Thoracic aorta (tissue), 2 donors: ENCODE data around the gene ZFPM1. TPM values are rescaled to one million over a fixed set of nuclear protein-coding genes. Genes with fewer than 3 reads are reported as not detected.

Experiments used
- ATAC-seq: fragments of 150-250 bp; one replicate; pipeline ENCODE4 v1.8.0; 2017; ENCODE audit warnings: low read depth; ENCODE audit not compliant: insufficient number of reproducible peaks, low FRiP score
- DNase-seq: peaks from one replicate; pipeline ENCODE4 v3.0.0-alpha.2; 2020; ENCODE audit warnings: low spot score
- H3K27ac ChIP-seq, 2 donors: fragments of 200-600 bp; sonication (generic); 1 replicate in 1 of 2; 2 replicates in 1 of 2; pipeline ENCODE4 v1.5.1; 2016; ENCODE audit warnings: mild to moderate bottlenecking in 2 of 2, moderate library complexity in 2 of 2
- H3K27me3 ChIP-seq: fragments of 200-600 bp; sonication (generic); replicated peaks from 2 replicates; pipeline ENCODE4 v1.6.0; 2016; ENCODE audit warnings: mild to moderate bottlenecking; ENCODE audit not compliant: insufficient read depth
- H3K36me3 ChIP-seq: fragments of 200-600 bp; sonication (generic); one replicate; pipeline ENCODE4 v1.5.1; 2016
- H3K4me1 ChIP-seq, 2 donors: fragments of 200-600 bp; sonication (generic); 1 replicate in 1 of 2; 2 replicates in 1 of 2; pipeline versions ENCODE4 v1.5.1 to v1.6.0; 2016; ENCODE audit warnings: low read depth in 2 of 2, mild to moderate bottlenecking in 1 of 2; ENCODE audit not compliant: control insufficient read depth in 1 of 2
- H3K4me3 ChIP-seq: fragments of 200-600 bp; sonication (generic); 2 replicates; pipeline ENCODE4 v1.5.1; 2016; ENCODE audit warnings: mild to moderate bottlenecking
- H3K9me3 ChIP-seq: fragments of 200-600 bp; sonication (generic); 2 replicates; pipeline ENCODE4 v1.5.1; 2016
- CTCF ChIP-seq: fragments of 200-600 bp; sonication (generic); IDR thresholded peaks from one replicate; pipeline ENCODE4 v1.5.1; 2019; ENCODE audit warnings: antibody characterized with exemption
- total RNA-seq, 2 donors: library from RNA; depleted of rRNA; stranded (reverse); fragments of >200 nt; gene quantifications; one replicate each; pipeline versions ENCODE4 v1.1.0 to v1.2.3, GENCODE V29; 2016

The ZFPM1 gene
- total RNA-seq, 2 donors from 2014 or later = 1.8 to 2.5 TPM

DNA sequence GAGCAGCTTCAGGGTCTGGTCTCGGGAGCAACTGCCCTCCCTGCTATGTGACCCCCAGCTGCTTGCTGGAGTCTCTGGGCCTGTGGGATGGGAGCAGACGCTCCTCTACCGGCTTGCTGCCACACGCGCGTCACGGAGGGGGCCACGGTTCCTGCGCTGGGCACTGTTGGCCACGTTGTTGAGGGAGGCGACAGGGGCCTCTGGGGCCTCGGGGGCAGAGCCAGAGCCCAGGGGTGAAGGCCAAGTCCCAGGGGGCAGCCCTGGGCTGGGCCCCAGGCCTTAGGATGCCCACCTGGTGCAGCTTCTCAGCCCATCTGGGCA lies 56.6 kb downstream of the ZFPM1 start:
- Histone ChIP-seq H3K36me3 (no peaks in the 10 kb centered on the region), H3K9me3 (no peaks in the 10 kb centered on the region), H3K27ac (no peak overlapping the region), H3K27me3 (no peaks in the 10 kb centered on the region), H3K4me1 (no peaks in the 10 kb centered on the region), H3K4me3 (no peak overlapping the region)
- no peak for TF ChIP-seq CTCF
- ATAC-seq = no peak
- no peak for DNase-seq

- ATAC-seq = no peak
- H3K4me3 ChIP-seq = no peak overlapping the region
Observed at GRCh38 chr16:88510091-88510994, 57.3 kb downstream of the ZFPM1 start.

GRCh38 chr16:88511060-88511459 lies 58.0 kb downstream of the ZFPM1 start:
- Histone ChIP-seq H3K4me3 (no peak overlapping the region), H3K4me1 (no peaks in the 10 kb centered on the region), H3K27ac (no peak overlapping the region), H3K9me3 (no peaks in the 10 kb centered on the region), H3K36me3 (no peaks in the 10 kb centered on the region), H3K27me3 (no peaks in the 10 kb centered on the region)
- TF ChIP-seq CTCF = no peak
- no peak for DNase-seq
- no peak for ATAC-seq

More at GRCh38 chr16:88510091-88510994, 57.3 kb downstream of the ZFPM1 start:
- TF ChIP-seq CTCF = no peak
- Histone ChIP-seq H3K4me1 (no peaks in the 10 kb centered on the region), H3K36me3 (no peaks in the 10 kb centered on the region), H3K27ac (no peak overlapping the region), H3K27me3 (no peaks in the 10 kb centered on the region), H3K9me3 (no peaks in the 10 kb centered on the region)
- DNase-seq = no peak

- no peak for TF ChIP-seq CTCF
- no peak overlapping the region for H3K27ac ChIP-seq
- ATAC-seq (no peak), DNase-seq (no peak)
- H3K4me1 ChIP-seq = no peaks in the 10 kb centered on the region
- H3K36me3 ChIP-seq = no peaks in the 10 kb centered on the region
- no peaks in the 10 kb centered on the region for H3K9me3 ChIP-seq
- no peaks in the 10 kb centered on the region for H3K27me3 ChIP-seq
- no peak overlapping the region for H3K4me3 ChIP-seq
Observed at GRCh38 chr16:88511906-88512305, 58.8 kb downstream of the ZFPM1 start.

GRCh38 chr16:88512728-88513696 lies 59.9 kb downstream of the ZFPM1 start:
- Histone ChIP-seq H3K9me3 (no peaks in the 10 kb centered on the region), H3K4me1 (no peaks in the 10 kb centered on the region), H3K36me3 (no peaks in the 10 kb centered on the region), H3K27ac (no peak overlapping the region), H3K27me3 (no peaks in the 10 kb centered on the region), H3K4me3 (no peak overlapping the region)
- DNase-seq (no peak), ATAC-seq (no peak)
- no peak for TF ChIP-seq CTCF
